Activated CD4-positive, alpha-beta T cell treated with anti-CD3 and anti-CD28 coated beads, Interleukin-2, amount 10 ng/mL, durations not matched to agents 24 days and 14 days (primary cell): Measurements from ENCODE around the gene CKB. TPM values are rescaled to one million over a fixed set of nuclear protein-coding genes. Genes with fewer than 3 reads are reported as not detected.

Experiments
- DNase-seq: peaks from one replicate; pipeline ENCODE4 v3.0.0; 2022
- H3K27ac Mint-ChIP-seq: one replicate; pipeline ENCODE4 v1.8.0; 2022; ENCODE audit warnings: mild to moderate bottlenecking, mixed read lengths
- H3K27me3 Mint-ChIP-seq: one replicate; pipeline ENCODE4 v1.8.0; 2022; ENCODE audit warnings: mixed read lengths
- H3K36me3 Mint-ChIP-seq: one replicate; pipeline ENCODE4 v1.8.0; 2022; ENCODE audit warnings: low read depth, mild to moderate bottlenecking, mixed read lengths
- H3K4me1 Mint-ChIP-seq: one replicate; pipeline ENCODE4 v1.8.0; 2021; ENCODE audit warnings: mixed read lengths
- H3K4me3 Mint-ChIP-seq: one replicate; pipeline ENCODE4 v1.8.0; 2022; ENCODE audit warnings: mild to moderate bottlenecking, moderate library complexity, mixed read lengths
- H3K9me3 Mint-ChIP-seq: one replicate; pipeline ENCODE4 v1.8.0; 2021; ENCODE audit warnings: mixed read lengths
- intact Hi-C: fragments of 100-400 bp; cut with micrococcal nuclease; formaldehyde crosslinking; loops from one replicate; pipeline ENCODE4 v1.15.1; 2023
- total RNA-seq: library from RNA; stranded (reverse); gene quantifications from 2 replicates; pipeline ENCODE4 v1.2.3, GENCODE V29; 2022

CKB gene
- total RNA-seq, 1 donor from 2014 or later, result 21.1 TPM

DNA sequence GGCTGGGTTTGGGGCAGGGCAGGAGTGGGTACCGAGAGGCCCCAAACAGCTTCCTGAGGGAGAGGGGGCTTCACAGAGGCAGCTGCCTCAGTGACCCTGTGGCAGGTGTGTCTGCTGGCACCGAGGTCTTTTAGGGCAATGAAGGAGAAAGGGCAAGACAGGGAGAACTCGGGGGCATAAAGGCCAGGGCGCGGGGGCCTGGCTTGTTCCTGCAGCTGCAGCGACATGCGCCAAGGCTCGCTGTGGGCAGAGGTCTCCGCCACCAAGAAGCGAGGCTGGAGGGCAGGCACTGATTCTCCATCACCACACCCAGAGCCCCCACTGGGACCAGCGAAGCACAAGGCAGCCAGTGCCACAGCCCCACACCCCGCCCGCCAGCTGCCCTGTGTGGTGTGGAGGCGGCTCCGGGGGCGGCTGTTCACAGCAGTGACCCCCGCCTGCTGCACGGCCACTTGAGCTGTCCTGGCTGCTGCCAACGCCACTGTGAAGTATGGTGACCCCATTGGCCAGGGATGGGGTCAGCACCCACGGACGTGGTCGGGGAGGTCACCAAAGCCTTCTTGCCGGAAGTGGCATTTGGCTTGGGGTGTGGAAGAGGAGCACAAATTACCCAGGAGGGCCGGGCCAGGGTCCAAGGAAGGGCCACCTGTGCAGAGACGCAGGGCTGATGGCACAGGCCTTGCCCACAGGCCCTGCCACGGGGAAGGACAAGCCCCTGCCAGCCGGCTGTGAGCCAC, 23.5 kb upstream of the CKB start:
- Mint-ChIP-seq H3K4me1 (no peaks in the 10 kb centered on the region), H3K27ac (no peak overlapping the region), H3K27me3 (no peaks in the 10 kb centered on the region), H3K36me3 (no peaks in the 10 kb centered on the region), H3K9me3 (no peaks in the 10 kb centered on the region), H3K4me3 (no peak overlapping the region)
- intact Hi-C loops, result loop anchor here (1.0 kb wide), 2 partner anchors 28 to 46 kb away; no protein-coding TSS in a partner anchor
- no peak for DNase-seq

DNA sequence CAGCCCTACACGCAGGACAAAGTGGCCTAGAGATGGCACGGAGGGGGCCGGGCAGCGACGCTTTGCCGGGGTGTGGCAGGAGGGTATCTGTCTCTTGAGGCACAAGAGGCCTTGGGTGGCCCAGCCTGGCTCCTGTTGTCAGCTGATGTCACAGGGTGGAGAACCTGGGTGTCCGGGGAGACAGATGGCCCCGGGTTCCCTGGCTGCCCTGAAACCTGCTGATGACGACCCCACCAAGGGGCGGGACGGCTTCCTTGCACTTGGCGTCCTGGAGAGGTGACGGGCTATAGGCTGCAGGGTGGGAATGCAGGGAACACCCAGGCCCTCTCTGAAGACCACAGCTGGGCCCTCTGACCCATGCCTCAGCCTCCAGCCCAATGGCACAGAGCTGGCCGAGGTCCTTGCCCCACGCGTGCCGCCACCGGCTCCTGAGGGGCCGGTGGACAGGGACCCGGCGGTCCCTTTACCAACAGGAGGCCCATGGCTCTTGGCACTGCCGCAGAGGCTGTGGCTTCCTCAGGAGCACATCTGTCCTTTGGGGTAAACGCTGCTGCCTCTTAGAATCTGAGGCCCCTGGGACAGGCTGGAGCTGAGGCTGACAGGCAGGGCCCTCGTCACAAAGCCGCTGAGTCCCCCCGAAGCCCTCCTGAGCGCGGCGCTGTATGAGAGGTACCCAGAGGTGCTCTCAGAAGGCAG, 22.7 kb upstream of the CKB start:
- H3K36me3 Mint-ChIP-seq, result no peaks in the 10 kb centered on the region
- no peaks in the 10 kb centered on the region for H3K27me3 Mint-ChIP-seq
- H3K27ac Mint-ChIP-seq, result no peak overlapping the region
- H3K9me3 Mint-ChIP-seq, result no peaks in the 10 kb centered on the region
- no peaks in the 10 kb centered on the region for H3K4me1 Mint-ChIP-seq
- H3K4me3 Mint-ChIP-seq, result no peak overlapping the region
- intact Hi-C loops, result no loop called here
- DNase-seq, result no peak

DNA sequence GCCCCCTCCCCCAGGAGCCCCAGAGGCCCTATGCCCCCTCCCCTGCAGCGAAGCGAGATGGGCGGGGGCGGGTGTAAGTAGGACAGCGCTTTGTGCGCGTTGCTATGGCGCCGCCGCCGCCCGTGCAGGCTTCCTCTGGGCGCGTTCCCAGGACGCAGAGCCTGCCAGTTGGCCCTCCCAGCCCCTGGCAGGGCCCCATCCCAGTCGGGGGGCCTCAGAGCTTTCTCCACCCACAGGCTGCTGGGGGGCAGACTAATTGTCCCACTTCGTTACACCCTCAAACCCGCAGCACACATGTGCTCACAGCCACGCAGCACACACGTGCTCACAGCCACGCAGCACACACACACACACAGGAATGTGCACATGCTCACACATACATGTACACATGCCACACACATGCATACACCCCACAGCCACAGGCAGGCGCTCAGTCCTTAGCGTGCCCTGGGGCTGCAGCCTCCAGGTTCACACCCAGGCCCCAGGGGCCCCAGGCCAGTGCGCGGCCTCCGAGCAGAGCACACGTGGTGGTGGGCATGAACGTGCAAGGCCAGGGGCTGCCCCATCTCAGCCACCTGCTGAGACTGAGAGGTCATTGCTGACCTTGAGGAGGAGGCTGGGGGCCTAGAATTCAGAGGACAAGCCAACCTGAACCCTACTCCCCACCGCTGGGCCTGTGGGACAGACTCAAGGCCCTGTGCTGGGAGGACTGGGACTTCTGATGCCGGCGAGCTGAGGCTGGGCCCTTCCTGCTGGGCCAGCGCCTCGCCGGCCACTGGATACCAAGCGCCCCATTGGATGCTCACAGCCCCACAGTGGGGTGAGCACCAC, 22.0 kb upstream of the CKB start:
- no peak overlapping the region for H3K27ac Mint-ChIP-seq
- DNase-seq, result no peak

DNA sequence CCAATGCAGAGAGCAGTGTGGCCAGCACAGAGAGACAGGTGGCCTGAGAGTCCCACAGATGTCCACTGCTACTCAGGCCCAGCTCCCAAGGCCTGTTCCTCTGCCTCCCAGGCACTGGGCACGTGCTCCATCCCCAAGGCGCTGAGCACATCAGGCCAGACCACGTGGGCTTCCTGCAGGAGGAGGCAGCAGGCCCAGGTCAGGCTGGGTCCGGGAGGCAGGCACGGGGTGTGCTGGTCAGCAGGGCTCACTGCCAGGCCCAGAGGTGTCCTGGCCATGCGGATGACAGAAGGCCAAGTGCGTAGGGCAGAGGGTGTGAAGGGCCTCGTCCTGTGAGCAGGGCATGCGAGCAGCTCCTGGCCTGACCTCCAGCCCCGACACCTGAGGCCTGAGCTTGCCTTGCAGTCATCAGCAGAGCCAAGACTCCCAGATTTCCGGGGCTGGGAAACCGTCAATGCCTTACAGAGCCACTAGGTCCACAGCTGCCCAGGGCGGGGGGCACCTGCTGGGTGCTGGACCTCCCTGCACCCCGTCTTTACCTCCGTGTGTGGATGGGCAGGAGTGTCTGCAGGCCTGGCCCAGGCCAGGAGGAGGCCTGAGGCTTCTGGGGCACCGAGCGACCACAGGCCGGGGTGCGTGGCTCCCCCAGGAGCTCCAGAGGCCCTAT, 21.2 kb upstream of the CKB start:
- Mint-ChIP-seq H3K27me3 (no peaks in the 10 kb centered on the region), H3K27ac (no peak overlapping the region), H3K4me1 (no peaks in the 10 kb centered on the region), H3K9me3 (no peaks in the 10 kb centered on the region), H3K4me3 (no peak overlapping the region), H3K36me3 (no peaks in the 10 kb centered on the region)
- DNase-seq, result no peak
- intact Hi-C loops, result no loop called here

More for the DNA sequence above, 22.0 kb upstream of the CKB start:
- Mint-ChIP-seq H3K9me3 (no peaks in the 10 kb centered on the region), H3K4me1 (no peaks in the 10 kb centered on the region), H3K4me3 (no peak overlapping the region), H3K27me3 (no peaks in the 10 kb centered on the region), H3K36me3 (no peaks in the 10 kb centered on the region)
- intact Hi-C loops, result no loop called here

DNA sequence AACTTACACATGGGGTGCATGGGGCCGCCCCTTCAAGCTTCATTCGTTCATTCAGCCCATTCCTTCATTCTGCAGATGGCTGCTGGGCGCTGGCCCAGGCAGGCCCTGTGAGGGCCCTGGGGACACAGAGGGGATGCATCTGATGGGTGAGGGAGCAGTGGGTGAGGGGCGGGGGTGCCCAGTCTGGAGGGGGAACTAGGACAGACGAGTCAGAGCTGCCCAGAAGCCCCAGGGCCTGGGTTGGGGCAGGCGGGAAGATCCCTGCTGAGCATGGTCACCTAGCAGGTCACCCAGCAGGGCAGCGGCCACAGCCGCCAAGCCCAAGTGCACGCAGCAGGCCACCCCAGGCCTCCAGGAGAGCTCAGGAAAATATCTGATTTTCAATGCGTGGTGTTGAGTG, 20.5 kb upstream of the CKB start:
- Mint-ChIP-seq H3K27ac (no peak overlapping the region), H3K4me1 (no peaks in the 10 kb centered on the region), H3K4me3 (no peak overlapping the region), H3K9me3 (no peaks in the 10 kb centered on the region), H3K27me3 (no peaks in the 10 kb centered on the region), H3K36me3 (no peaks in the 10 kb centered on the region)
- intact Hi-C loops, result no loop called here
- no peak for DNase-seq

DNA sequence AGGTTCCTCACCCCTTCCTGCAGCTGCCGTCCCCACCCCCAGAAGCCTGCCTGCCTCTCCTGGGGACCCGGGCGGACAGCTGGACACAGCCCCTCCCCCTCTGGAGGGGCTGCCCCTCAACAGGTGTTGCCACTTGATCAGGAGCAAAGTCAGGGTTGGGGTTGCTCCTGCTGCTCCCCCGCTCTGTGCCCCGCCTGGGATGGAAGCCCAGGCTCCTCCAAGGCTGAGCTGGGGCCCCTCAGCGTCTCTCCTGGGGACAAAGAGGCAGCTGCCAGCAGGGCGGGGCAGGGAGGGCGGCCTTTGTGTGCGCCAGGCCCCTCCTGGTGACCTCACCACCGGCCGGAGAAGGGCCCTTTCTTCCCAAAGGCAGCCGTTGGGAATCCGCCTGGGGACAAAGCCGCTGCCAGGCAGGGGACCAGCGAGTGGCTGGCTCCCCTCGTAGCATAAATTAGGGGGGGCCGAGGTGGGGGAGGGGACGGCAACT, 20.0 kb upstream of the CKB start:
- Mint-ChIP-seq H3K4me3 (no peak overlapping the region), H3K27ac (no peak overlapping the region), H3K9me3 (no peaks in the 10 kb centered on the region), H3K27me3 (no peaks in the 10 kb centered on the region), H3K4me1 (no peaks in the 10 kb centered on the region), H3K36me3 (no peaks in the 10 kb centered on the region)
- DNase-seq, result no peak
- intact Hi-C loops, result no loop called here

DNA sequence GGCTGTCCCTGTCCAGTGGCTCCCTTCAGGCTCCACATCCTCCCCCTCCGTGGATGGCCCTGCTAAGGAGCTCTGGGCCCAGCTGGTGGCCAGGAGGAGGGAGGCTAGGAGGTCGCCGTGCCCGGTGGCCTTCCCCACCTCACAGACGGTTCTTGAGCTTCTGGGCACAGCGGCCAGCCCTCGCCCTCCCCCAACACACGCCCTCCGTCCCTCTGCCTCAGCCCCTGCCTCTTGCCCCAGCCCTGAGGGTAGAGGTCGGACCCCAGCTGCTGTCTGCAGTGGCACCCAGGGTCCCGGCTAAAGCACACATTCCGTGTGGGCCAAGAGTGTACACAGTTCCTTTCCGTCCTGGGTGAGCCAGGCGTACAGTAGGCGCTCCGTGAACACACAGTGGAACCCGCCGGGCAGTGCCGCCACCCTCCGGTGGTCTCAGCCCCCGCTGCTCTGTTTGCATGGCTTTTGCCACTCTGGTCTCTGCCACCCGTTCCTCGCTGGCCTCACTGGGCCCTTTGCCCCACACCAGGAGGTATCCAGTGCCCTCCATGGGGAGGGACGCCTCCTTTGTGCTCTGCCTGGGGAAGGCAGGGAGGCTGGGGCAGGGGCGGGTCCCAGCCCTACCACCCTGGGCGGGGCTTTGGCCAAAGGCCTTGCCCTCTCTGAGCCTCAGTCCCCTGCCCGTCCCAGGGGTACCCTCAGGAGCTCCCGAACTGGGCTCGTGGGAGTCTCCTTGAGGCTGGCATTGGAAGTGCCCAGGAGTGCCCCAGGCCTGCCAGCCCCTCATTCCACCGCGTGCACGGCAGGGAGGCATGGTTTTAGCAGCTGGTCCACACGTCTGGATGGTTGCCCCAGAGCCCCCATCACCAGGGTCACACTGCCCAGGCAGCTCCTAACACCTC, 19.3 kb upstream of the CKB start:
- no peaks in the 10 kb centered on the region for H3K4me1 Mint-ChIP-seq
- no peak overlapping the region for H3K4me3 Mint-ChIP-seq
- no peaks in the 10 kb centered on the region for H3K27me3 Mint-ChIP-seq
- H3K36me3 Mint-ChIP-seq, result no peaks in the 10 kb centered on the region
- DNase-seq, result no peak
- intact Hi-C loops, result no loop called here
- no peaks in the 10 kb centered on the region for H3K9me3 Mint-ChIP-seq
- H3K27ac Mint-ChIP-seq, result no peak overlapping the region

DNA sequence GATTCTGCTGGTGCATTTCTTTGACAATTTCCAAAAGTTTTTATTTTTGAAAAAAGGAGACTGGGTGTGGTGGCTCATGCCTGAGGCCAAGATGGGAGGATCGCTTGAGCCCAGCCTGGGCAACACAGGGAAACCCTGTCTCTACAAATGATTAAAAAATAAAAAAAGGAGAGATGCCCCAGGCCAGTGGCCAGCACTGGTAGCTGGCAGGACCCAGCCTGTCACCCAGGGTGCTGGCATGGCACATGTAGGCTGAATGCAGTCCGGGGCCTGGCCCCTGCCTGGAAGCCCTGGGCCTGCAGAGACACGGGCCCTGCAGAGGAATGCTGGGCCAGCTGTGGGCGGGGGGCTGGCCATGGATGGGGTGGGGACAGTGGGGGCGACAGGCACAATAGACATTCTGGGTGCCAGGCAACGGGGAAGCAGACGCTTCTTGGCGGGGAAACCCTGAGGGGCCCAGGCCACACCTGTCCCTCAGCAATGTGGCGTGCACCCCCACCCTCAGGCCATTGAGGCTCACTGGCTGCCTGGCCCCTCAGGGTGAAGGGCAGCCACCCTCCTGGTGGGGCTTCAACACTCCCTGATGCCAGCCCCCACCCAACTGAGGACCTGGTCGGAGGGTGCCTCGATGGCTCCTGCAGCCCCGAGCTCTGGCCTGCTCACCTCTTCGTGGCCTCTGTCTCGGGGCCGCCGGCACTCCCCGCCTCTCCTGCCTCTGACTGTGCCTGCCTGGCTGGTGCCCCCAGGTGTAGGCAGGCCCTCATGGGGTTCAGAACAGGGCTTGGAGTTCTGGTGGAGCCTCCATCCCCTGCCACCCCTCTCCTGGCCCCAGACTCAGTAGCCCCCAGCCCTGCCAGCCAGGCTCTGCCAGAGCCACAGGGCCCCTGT, 18.4 kb upstream of the CKB start:
- no peaks in the 10 kb centered on the region for H3K4me1 Mint-ChIP-seq
- H3K4me3 Mint-ChIP-seq, result no peak overlapping the region
- H3K9me3 Mint-ChIP-seq, result no peaks in the 10 kb centered on the region
- no peak for DNase-seq
- intact Hi-C loops, result no loop called here
- H3K36me3 Mint-ChIP-seq, result no peaks in the 10 kb centered on the region
- H3K27ac Mint-ChIP-seq, result no peak overlapping the region
- H3K27me3 Mint-ChIP-seq, result no peaks in the 10 kb centered on the region

DNA sequence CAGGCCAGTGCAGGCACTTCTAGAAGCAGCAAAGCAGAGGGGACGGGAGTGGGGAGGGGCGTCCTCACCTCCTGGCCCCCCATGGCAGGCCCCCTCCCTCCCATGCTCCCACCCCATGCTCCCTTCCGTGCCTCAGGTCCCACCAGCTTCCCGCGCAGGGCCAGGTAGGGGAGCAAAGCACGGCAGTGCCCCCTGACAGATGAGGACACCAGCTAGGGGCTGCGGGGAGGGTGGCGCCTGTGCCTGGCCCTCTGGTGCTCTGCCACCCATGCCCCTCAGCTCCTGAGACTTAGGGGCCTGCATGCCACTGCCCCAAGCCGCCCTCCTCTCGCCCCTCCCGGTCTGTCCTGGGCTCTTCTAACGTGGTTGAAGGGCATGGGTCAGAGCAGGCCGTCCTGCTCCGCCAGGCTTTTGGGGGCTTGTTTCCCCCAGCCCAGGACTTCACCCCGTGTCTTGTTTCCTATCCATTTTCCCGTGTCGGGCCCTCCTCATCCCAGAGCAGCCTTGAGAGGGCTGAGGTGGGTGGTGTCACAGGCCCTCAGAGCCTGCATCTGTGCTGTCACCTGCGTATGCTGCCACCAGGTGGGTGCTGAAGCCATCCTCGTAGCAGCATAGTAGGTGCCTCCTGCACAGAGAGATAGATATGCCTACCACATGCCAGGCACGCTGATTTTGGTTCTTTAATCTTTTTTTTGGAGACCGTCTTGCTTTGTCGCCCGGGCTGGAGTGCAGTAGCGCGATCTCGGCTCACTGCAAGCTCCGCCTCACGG, 16.6 kb upstream of the CKB start:
- intact Hi-C loops, result no loop called here
- H3K36me3 Mint-ChIP-seq, result no peaks in the 10 kb centered on the region
- DNase-seq, result no peak
- H3K27me3 Mint-ChIP-seq, result no peaks in the 10 kb centered on the region
- no peak overlapping the region for H3K27ac Mint-ChIP-seq
- H3K4me1 Mint-ChIP-seq, result no peaks in the 10 kb centered on the region
- H3K4me3 Mint-ChIP-seq, result no peak overlapping the region
- H3K9me3 Mint-ChIP-seq, result no peaks in the 10 kb centered on the region

DNA sequence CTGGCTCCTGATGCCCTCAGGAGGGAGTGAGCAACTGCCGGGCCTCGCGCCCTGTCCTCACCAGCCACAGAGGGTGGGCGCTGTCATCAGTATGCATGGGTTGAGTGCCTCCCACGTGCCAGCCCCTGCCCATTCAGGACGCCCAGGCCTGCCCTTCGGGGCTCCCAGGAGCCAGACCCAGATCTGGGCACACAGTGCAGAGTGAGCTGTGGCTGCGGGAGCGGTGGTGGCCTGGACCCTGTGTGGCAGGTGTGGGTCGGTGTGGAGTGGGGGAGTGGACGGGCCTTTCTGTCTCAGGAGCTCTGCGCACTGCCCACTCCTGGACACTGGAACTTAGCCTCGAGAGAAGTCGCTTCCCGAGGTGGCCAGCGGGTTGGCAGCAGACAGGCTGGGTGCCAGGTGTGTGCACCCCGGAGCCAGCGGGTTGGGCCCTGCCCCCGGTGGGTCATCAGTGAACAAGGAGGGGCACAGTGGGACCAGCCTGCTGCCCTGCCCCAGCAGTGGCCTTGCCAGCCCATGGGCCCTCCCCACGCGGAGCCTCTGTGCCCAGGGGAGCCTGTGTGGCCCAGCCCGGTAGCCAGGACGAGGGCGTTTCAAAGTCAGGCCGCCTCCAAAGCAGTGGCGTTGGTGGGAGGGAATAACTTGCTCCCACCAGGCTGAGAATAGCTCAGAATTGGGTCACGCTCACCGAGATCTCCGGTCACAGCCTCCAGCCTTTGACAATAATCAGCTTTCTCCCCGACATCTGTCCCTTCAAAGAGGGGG, 15.8 kb upstream of the CKB start:
- Mint-ChIP-seq H3K27ac (no peak overlapping the region), H3K4me3 (no peak overlapping the region), H3K27me3 (no peaks in the 10 kb centered on the region), H3K9me3 (no peaks in the 10 kb centered on the region), H3K36me3 (no peaks in the 10 kb centered on the region), H3K4me1 (no peaks in the 10 kb centered on the region)
- intact Hi-C loops, result no loop called here
- DNase-seq, result no peak
